SK-N-MC (cell line): ENCODE data around the gene NHSL2.

Experiments used
- DNase-seq: peaks from one replicate; pipeline ENCODE4 v3.0.0-alpha.2; 2011; ENCODE audit warnings: low read depth, low spot score
- H3K27ac ChIP-seq: fragments of 200-600 bp; sonication (generic); 2 replicates; pipeline ENCODE4 v1.5.1; 2016; ENCODE audit warnings: mixed run types
- H3K36me3 ChIP-seq: fragments of 200-600 bp; sonication (generic); 2 replicates; pipeline ENCODE4 v1.6.1; 2017; ENCODE audit warnings: antibody characterized with exemption, low read length, mixed read lengths; ENCODE audit not compliant: insufficient read depth
- H3K4me3 ChIP-seq: fragments of 200-600 bp; sonication (generic); 2 replicates; pipeline ENCODE4 v1.5.1; 2016
- H3K9ac ChIP-seq: fragments of 200-600 bp; sonication (generic); 2 replicates; pipeline ENCODE4 v1.8.0; 2017; ENCODE audit warnings: mixed run types, mixed read lengths; ENCODE audit not compliant: insufficient read length
- H3K9me3 ChIP-seq: fragments of 200-600 bp; sonication (generic); 2 replicates; pipeline ENCODE4 v1.6.1; 2017; ENCODE audit warnings: low read depth, mild to moderate bottlenecking, antibody characterized with exemption, low read length, moderate library complexity, mixed read lengths
- EZH2 ChIP-seq: fragments of 200-600 bp; sonication (generic); IDR thresholded peaks from one replicate; pipeline ENCODE4 v1.6.1; 2017; ENCODE audit warnings: antibody characterized with exemption
- FOXP2 ChIP-seq: optimal IDR thresholded peaks from 2 replicates; pipeline ENCODE3; 2011; ENCODE audit warnings: mild to moderate bottlenecking, moderate library complexity; ENCODE audit not compliant: insufficient read depth; ENCODE audit errors: extremely low read length, control extremely low read depth
- POLR2AphosphoS5 ChIP-seq: IDR thresholded peaks from 2 replicates; pipeline ENCODE4 v1.6.1; 2012; ENCODE audit warnings: mild to moderate bottlenecking, low read depth, low read length, borderline replicate concordance

NHSL2 gene

DNA sequence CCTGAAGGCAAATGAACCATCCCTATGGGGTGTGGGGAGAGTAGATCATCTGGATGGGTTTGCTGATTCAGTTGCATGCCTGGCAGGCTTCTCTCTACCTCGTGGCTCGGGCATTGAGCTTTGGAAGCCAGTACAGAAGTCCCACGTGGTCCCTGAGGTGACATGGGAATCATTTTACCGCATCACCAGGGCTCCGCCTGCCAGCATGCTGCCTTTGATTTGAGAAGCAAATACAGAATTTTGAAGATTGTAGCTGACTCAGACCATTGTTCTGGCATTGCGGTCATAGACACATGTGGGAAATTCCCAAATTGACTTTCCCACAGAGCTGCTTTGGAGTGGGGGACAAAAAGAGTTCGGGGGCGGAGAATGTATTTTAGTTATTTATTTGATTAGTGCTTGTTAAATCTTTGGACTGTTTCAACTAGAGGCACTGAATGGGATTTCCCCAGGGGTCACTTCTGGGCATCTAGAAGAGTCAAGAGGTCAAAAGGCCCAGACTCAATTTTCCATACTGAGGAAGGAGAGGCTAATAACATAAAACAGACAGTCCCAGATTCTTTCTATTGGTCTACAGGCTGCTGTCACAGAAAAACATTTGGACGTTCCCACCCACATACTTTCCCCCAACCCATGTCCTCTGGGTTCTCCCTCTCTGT is 79.3 kb downstream of the NHSL2 start:
- no peak for TF ChIP-seq POLR2AphosphoS5
- no peak for DNase-seq
- H3K4me3 ChIP-seq, result no peak overlapping the region
- H3K27ac ChIP-seq, result no peak overlapping the region
- no peaks in the 10 kb centered on the region for H3K9me3 ChIP-seq
- no peaks in the 10 kb centered on the region for H3K36me3 ChIP-seq
- no peak overlapping the region for H3K9ac ChIP-seq

DNA sequence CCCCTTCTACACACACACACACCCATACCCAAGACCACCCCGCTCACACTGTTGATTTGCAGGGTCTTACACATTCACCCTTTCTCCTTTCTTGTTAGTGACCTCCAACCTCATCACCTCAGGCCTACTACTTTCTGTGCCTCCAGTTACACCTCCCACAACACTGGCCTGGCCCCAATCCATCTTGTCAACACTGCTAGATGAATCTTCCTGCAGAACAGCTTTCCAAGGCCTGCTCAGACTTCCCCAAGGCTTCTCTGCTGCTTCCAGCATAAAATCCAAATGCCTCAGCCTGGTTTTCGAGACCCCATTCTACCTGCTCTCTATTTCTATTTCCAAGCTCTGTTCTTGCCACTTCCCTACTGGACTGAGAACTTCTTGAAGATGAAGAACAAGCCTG is 79.9 kb downstream of the NHSL2 start:
- no peak overlapping the region for H3K27ac ChIP-seq
- no peak for TF ChIP-seq EZH2
- TF ChIP-seq FOXP2, result no peak
- TF ChIP-seq POLR2AphosphoS5, result no peak
- no peak overlapping the region for H3K4me3 ChIP-seq

DNA sequence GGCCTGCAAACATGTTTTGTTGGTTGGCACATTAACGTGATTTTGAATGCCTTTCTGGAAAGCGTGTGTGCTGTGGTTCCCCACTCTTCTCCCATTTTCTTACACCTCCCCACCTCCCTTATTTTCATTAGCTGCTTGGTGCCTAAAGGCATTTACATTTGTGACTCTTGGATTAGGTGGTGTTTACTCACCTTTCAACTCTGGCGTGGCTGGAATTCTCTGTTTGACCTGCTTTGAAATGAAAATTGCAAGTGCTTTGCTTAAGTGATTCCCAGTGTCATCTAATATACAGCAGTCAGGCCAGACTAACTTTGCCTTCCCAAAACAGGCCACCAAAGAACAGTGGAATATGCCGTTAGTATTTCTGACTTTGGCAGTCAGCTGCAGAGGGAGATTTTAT is 80.5 kb downstream of the NHSL2 start:
- Histone ChIP-seq H3K9ac (no peak overlapping the region), H3K4me3 (no peak overlapping the region), H3K27ac (no peak overlapping the region), H3K36me3 (no peaks in the 10 kb centered on the region), H3K9me3 (no peaks in the 10 kb centered on the region)
- no peak for DNase-seq
- TF ChIP-seq FOXP2 (no peak), EZH2 (no peak), POLR2AphosphoS5 (no peak)

More for the DNA sequence above, 79.9 kb downstream of the NHSL2 start:
- Histone ChIP-seq H3K9me3 (no peaks in the 10 kb centered on the region), H3K36me3 (no peaks in the 10 kb centered on the region), H3K9ac (no peak overlapping the region)
- DNase-seq, result no peak

GRCh38 chrX:71992711-71993110 is 82.1 kb downstream of the NHSL2 start:
- Histone ChIP-seq H3K9me3 (no peaks in the 10 kb centered on the region), H3K36me3 (no peaks in the 10 kb centered on the region), H3K27ac (no peak overlapping the region), H3K4me3 (no peak overlapping the region), H3K9ac (no peak overlapping the region)
- TF ChIP-seq EZH2, result no peak
- TF ChIP-seq POLR2AphosphoS5, result no peak
- TF ChIP-seq FOXP2, result no peak
- no peak for DNase-seq

DNA sequence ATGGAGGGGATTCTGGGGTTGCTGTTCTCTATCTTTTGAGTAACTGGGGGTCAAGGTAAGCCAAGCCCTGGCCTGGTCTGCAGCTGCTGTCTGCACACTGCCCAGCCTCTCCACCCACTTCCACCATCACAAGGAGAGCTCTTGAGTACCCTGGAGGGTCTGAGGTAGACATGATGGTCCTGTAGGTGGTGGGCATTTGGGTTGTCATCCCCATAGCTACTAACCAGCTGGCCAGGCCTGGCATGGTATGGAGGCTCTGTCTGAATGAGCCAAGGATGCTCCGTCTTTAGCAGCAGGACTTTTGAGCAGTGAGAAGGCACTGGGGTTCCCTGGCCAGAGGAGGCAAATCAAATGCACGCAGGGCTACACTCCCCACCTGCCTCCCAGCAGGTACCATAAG is 82.7 kb downstream of the NHSL2 start:
- DNase-seq, result no peak
- H3K4me3 ChIP-seq, result no peak overlapping the region
- no peaks in the 10 kb centered on the region for H3K36me3 ChIP-seq
- no peak overlapping the region for H3K9ac ChIP-seq
- TF ChIP-seq EZH2, result no peak
- no peak for TF ChIP-seq POLR2AphosphoS5
- TF ChIP-seq FOXP2, result no peak
- no peaks in the 10 kb centered on the region for H3K9me3 ChIP-seq
- no peak overlapping the region for H3K27ac ChIP-seq

- no peak overlapping the region for H3K9ac ChIP-seq
- H3K27ac ChIP-seq, result no peak overlapping the region
- no peaks in the 10 kb centered on the region for H3K36me3 ChIP-seq
- no peak overlapping the region for H3K4me3 ChIP-seq
- TF ChIP-seq FOXP2 (no peak), EZH2 (no peak), POLR2AphosphoS5 (no peak)
- no peaks in the 10 kb centered on the region for H3K9me3 ChIP-seq
- no peak for DNase-seq
Observed at GRCh38 chrX:71994601-71995000, 84.0 kb downstream of the NHSL2 start.

GRCh38 chrX:71995122-71995521 is 84.5 kb downstream of the NHSL2 start:
- Histone ChIP-seq H3K9me3 (no peaks in the 10 kb centered on the region), H3K36me3 (no peaks in the 10 kb centered on the region), H3K27ac (no peak overlapping the region), H3K9ac (no peak overlapping the region), H3K4me3 (no peak overlapping the region)
- no peak for TF ChIP-seq EZH2
- TF ChIP-seq POLR2AphosphoS5, result no peak
- no peak for TF ChIP-seq FOXP2
- DNase-seq, result no peak

DNA sequence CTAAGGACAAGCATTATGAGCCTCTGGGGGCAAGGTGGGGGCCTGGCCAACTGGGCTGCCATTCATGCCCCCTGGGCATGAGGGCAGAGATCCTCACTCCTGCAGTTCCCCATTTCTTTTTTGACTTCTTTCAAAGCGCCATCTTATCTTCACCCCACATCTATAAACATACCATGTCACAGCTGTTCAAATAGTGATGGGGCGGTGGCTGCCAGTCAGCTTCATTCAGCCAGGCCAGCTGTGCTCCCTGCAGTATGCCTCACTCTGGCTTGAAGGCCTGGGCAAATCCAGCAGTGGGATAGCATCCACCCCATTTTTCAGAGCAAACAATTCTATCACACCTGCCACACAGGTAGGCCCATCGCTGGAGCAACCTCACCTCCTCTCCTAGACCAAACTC is 85.5 kb downstream of the NHSL2 start:
- no peaks in the 10 kb centered on the region for H3K36me3 ChIP-seq
- no peaks in the 10 kb centered on the region for H3K9me3 ChIP-seq
- no peak overlapping the region for H3K27ac ChIP-seq
- H3K4me3 ChIP-seq, result no peak overlapping the region
- no peak for DNase-seq
- no peak overlapping the region for H3K9ac ChIP-seq
- TF ChIP-seq FOXP2, result no peak
- TF ChIP-seq EZH2, result no peak

DNA sequence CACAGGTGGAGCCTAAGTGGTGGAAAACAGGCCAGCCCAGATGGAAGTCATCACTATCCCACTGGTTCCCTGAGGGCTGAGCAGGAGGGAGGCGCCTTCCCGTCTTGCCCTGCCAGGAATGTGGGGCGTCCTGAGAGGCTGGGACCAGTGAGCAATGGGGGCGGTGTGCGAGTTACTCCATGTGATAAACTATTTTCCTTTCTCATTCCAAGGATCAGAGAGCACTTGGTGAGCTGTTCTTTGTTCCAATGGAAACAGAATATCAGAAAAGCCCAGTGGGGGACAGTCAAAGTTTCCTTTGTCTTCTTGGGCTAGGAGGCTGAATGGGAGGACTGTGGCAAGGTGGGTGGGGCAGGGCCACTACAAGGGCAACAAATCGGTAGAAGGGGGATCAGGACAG is 86.2 kb downstream of the NHSL2 start:
- DNase-seq, result no peak
- Histone ChIP-seq H3K9me3 (no peaks in the 10 kb centered on the region), H3K27ac (no peak overlapping the region), H3K4me3 (no peak overlapping the region), H3K9ac (no peak overlapping the region), H3K36me3 (no peaks in the 10 kb centered on the region)
- TF ChIP-seq EZH2 (no peak), FOXP2 (no peak), POLR2AphosphoS5 (no peak)
